Chondrocyte (in vitro differentiated cells): ENCODE results near the gene RPP38. TPM values are rescaled to one million over a fixed set of nuclear protein-coding genes. Genes with fewer than 3 reads are reported as not detected.

Experiments used
- DNase-seq: peaks from one replicate; pipeline ENCODE4 v3.0.0; 2021; ENCODE audit warnings: mixed read lengths, low spot score
- H3K27ac Mint-ChIP-seq: one replicate; pipeline ENCODE4 v1.8.0; 2021; ENCODE audit warnings: mild to moderate bottlenecking, moderate library complexity, mixed read lengths; ENCODE audit not compliant: unreplicated experiment
- H3K27me3 Mint-ChIP-seq: 2 replicates; pipeline ENCODE4 v1.8.0; 2021; ENCODE audit warnings: low read depth, mixed read lengths
- H3K36me3 Mint-ChIP-seq: 2 replicates; pipeline ENCODE4 v1.8.0; 2021; ENCODE audit warnings: low read depth, mixed read lengths
- H3K4me1 Mint-ChIP-seq: 2 replicates; pipeline ENCODE4 v1.8.0; 2021; ENCODE audit warnings: low read depth, mild to moderate bottlenecking, mixed read lengths
- H3K4me3 Mint-ChIP-seq: one replicate; pipeline ENCODE4 v1.8.0; 2021; ENCODE audit warnings: mild to moderate bottlenecking, moderate library complexity, mixed read lengths; ENCODE audit not compliant: unreplicated experiment
- H3K9me3 Mint-ChIP-seq: 2 replicates; pipeline ENCODE4 v1.8.0; 2021; ENCODE audit warnings: low read depth, mixed read lengths
- CTCF ChIP-seq: fragments of 200-600 bp; sonication (generic); IDR thresholded peaks from 2 replicates; pipeline ENCODE4 v1.5.0; 2021; ENCODE audit warnings: antibody characterized with exemption, mild to moderate bottlenecking, moderate library complexity
- total RNA-seq: library from RNA; stranded (reverse); gene quantifications from 3 replicates; pipeline ENCODE4 v1.2.1, GENCODE V29; 2021

RPP38 gene
- total RNA-seq, 1 donor from 2014 or later = 14.3 TPM

- no peak overlapping the region for H3K4me3 Mint-ChIP-seq
- TF ChIP-seq CTCF = no peak
Observed at GRCh38 chr10:15140698-15141097, 43.5 kb downstream of the RPP38 start.

GRCh38 chr10:15141136-15142054 is 44.2 kb downstream of the RPP38 start:
- peaks cover 6% of the 10 kb centered on the region for H3K36me3 Mint-ChIP-seq
- no peak for TF ChIP-seq CTCF
- H3K9me3 Mint-ChIP-seq = no peaks in the 10 kb centered on the region
- H3K27me3 Mint-ChIP-seq = no peaks in the 10 kb centered on the region
- H3K4me3 Mint-ChIP-seq = no peak overlapping the region
- H3K4me1 Mint-ChIP-seq = peaks cover 10% of the 10 kb centered on the region
- DNase-seq = no peak
- H3K27ac Mint-ChIP-seq = no peak overlapping the region

More at GRCh38 chr10:15140698-15141097, 43.5 kb downstream of the RPP38 start:
- Mint-ChIP-seq H3K27me3 (no peaks in the 10 kb centered on the region), H3K27ac (no peak overlapping the region), H3K4me1 (peaks cover 10% of the 10 kb centered on the region), H3K9me3 (no peaks in the 10 kb centered on the region), H3K36me3 (peaks cover 6% of the 10 kb centered on the region)
- DNase-seq = no peak

- no peak for DNase-seq
- Mint-ChIP-seq H3K9me3 (no peaks in the 10 kb centered on the region), H3K36me3 (no peaks in the 10 kb centered on the region), H3K27ac (no peak overlapping the region), H3K4me1 (peaks cover 10% of the 10 kb centered on the region), H3K4me3 (no peak overlapping the region), H3K27me3 (no peaks in the 10 kb centered on the region)
- TF ChIP-seq CTCF = no peak
Observed at GRCh38 chr10:15144788-15145187, 47.6 kb downstream of the RPP38 start.

GRCh38 chr10:15146366-15146765 is 49.2 kb downstream of the RPP38 start:
- no peak overlapping the region for H3K27ac Mint-ChIP-seq
- no peak for TF ChIP-seq CTCF
- no peaks in the 10 kb centered on the region for H3K36me3 Mint-ChIP-seq
- no peaks in the 10 kb centered on the region for H3K27me3 Mint-ChIP-seq
- no peak overlapping the region for H3K4me3 Mint-ChIP-seq
- H3K9me3 Mint-ChIP-seq = no peaks in the 10 kb centered on the region
- DNase-seq = no peak
- peaks cover 5% of the 10 kb centered on the region for H3K4me1 Mint-ChIP-seq

- no peak for DNase-seq
- no peaks in the 10 kb centered on the region for H3K27me3 Mint-ChIP-seq
- no peaks in the 10 kb centered on the region for H3K36me3 Mint-ChIP-seq
- H3K27ac Mint-ChIP-seq = no peak overlapping the region
- no peak overlapping the region for H3K4me3 Mint-ChIP-seq
- no peaks in the 10 kb centered on the region for H3K9me3 Mint-ChIP-seq
- no peaks in the 10 kb centered on the region for H3K4me1 Mint-ChIP-seq
- TF ChIP-seq CTCF = no peak
Observed at GRCh38 chr10:15147594-15148392, 50.6 kb downstream of the RPP38 start.
